ENCODE data around the gene S100P. TPM values are rescaled to one million over a fixed set of nuclear protein-coding genes. Genes with fewer than 3 reads are reported as not detected.
"Not testable (repeated sequence)": the region's sequence is repeated elsewhere in the genome, so short reads cannot be mapped to it uniquely, and the experiment has no call there.

Gene S100P
- total RNA-seq, 1 donor from 2014 or later: 34.1 TPM

GRCh38 chr4:6719611-6720179 lies 26.0 kb downstream of the S100P start:
- intact Hi-C loops (cut with micrococcal nuclease): loop anchor here (1.0 to 10.0 kb wide), 3 partner anchors 155 to 385 kb away; no protein-coding TSS in a partner anchor

GRCh38 chr4:6720202-6720699 lies 26.6 kb downstream of the S100P start:
- intact Hi-C loops (cut with micrococcal nuclease): loop anchor here (1.0 kb wide), 2 partner anchors 154 to 350 kb away; no protein-coding TSS in a partner anchor

DNA sequence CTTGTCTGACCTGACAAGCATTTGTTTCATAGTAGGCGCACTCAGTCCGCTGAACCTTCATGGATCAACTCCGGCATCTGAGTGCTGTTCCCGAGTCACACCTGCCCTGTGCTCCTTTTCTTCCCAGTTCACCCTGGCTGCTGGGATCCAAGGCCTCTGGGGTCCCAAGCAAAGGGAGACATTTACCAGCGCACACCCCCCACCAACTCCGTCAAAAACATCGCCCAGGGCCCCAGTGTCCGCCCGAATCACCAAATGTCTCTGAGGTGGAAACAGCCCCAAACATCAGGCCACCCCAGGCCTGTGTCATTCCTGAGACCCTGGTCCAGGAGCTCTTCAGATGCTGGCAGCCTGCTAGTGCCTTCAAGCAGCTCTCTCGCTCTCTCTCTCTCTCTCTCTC lies 27.4 kb downstream of the S100P start:
- intact Hi-C loops (cut with micrococcal nuclease): no loop called here

- intact Hi-C loops (cut with micrococcal nuclease): no loop called here
Observed at GRCh38 chr4:6722891-6723290, 29.2 kb downstream of the S100P start.

- intact Hi-C loops (cut with micrococcal nuclease): no loop called here
Observed at GRCh38 chr4:6723851-6724250, 30.2 kb downstream of the S100P start.

DNA sequence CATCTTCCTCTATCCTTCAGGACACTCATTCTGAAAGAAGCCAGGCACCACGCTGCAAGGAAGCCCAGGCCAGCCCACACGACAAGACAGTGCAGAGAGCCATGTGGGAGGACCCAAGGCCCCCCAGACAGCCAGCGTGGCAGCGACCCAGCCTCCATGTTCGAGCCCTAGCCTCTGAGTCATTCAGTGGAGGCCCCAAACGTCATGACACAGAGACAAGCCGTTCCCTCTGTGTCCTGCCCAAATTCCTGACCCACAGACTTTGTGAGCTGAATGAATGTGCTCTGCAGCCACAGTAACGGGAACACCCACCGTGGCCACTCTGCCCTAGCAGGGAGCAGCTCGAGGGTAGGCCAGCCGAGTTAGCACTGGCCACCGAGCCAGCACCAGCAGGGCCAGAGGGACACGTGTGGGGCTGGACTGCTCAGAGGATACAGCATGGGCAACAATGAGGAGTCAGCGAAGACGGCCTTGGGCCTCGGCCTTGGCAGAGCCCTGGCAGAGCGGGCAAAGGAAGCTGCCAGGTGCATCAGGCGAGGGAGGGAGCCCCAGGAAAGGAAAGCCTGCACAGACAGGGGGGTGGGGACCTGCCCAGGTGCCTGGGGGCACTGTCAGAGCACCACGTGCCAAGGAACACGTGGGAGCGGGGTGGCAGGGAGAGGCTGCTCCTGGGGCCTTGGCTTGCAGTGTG lies 30.9 kb downstream of the S100P start:
- intact Hi-C loops (cut with micrococcal nuclease): no loop called here

DNA sequence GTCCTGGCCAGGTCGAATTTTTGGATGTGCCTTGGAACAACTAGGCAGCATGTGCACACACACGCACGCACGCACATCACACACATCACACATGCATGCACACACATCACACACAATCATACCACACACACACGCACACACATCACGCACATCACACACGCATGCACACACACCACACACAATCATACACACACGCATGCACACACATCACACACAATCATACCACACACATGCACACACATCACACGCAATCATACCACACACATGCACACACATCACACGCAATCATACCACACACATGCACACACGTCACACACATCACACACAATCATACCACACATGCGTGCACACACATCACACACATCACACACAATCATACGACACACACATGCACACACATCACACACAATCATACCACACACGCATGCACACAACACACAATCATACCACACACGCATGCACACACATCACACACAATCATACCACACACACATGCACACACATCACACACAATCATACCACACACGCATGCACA lies 31.8 kb downstream of the S100P start:
- intact Hi-C loops (cut with micrococcal nuclease): not testable (repeated sequence)

DNA sequence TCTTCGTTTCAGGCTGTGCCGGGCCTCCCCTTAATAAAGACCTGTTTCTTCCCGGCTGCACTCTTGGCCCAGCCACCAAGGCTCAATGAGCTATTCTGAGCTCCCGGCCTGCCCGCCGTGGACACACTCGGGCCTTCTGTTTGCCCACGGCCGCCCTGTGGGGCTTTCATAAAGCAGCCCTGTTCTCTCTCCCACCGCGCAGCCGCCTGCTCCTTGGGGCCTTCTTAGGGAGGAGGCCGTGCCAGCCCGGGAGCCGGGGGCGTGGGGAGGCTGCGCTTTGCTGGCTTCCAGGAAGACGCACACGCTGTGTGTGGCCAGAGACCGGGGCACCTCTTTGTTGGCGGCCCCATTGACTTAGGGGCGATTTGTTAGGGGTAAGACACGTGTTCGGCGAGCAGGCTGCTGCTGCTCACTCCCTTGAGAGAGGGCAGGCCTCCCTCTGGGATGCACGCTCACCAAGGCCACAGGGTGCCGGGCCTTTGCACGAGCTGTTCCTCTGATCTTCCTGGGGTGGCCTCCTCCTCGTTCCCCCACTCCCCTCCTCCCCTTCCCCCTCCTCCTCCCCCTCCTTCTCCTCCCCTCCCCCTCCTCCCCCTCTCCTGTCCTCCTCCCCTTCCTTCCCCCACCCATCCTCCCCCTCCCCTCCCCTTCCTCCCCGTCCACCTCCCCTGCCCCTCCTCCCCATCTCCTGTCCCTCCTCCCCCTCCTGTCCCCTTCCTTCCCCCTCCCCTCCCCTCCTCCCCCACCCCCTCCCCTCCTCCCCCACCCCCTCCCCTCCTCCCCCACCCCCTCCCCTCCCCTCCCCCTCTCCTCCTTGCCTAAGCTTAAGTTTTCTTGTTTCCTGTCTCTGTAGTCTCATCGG lies 33.6 kb downstream of the S100P start:
- intact Hi-C loops (cut with micrococcal nuclease): no loop called here

- intact Hi-C loops (cut with micrococcal nuclease): no loop called here
Observed at GRCh38 chr4:6727943-6728250, 34.2 kb downstream of the S100P start.

DNA sequence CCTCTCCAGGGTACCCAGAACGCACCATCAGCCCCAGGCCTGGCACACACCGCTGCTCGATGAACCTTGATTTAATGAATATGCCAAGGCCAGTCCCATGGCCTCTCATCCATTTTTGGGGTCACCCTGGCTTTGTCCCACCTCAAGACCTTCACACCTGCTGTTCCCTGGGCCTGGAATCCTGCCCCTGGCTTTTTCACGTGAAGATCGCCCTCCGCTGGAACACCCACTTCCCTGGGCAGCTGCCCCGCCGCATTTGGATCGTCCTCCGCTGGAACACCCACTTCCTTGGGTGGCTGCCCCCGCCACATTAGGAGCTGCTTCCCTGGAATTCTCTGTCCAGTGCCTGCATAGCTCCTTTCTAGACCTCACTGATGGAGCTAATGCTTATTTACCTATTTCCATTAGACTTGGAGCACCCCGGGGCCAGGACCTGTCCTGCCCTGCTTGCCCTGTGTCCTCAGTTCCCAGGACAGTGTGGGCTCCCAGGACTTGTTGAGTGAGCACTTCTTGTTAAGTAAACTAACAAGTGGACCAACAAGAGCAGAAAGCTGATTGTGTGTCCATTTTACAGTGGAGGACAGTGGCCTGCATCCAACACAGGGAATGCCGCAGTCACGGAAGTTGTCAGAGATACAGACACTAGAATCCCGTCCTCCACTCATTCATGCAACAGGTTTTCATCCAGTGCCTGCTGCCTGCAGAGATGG lies 34.8 kb downstream of the S100P start:
- intact Hi-C loops (cut with micrococcal nuclease): no loop called here

DNA sequence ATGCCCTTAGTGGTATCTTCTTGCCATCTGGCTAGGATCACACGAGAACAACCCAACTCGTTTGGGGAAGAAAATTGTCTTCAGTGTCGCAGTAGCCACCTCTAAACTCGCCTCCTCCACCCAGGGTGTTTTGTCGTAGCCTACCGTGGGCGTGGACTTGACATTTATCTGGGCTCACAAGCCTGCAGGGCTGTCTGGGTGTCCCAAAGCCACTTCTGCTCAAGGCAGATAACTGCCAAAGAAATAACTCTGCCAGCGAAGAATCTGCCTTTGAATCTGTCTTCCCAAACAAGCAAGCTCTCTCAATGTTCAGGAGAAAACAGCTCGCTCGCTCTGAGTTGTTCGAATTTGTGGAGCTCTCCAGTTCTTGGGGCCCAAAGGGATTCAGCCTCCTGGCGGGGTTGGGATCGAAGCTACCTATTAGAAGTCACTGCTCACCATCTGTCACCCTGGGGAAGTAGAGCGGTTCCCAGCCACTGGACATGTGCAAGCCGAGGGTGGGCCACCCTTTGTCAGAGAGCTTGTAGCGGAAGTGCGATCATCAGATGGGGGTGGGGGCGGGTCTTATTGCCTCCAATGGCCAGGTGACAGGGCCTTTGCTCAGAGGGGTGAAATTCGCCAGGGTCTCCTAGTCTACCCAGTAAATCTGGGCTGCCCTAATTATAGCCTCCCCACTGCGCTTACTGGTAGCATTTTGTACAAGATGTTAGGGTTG lies 37.1 kb downstream of the S100P start:
- intact Hi-C loops (cut with micrococcal nuclease): no loop called here

DNA sequence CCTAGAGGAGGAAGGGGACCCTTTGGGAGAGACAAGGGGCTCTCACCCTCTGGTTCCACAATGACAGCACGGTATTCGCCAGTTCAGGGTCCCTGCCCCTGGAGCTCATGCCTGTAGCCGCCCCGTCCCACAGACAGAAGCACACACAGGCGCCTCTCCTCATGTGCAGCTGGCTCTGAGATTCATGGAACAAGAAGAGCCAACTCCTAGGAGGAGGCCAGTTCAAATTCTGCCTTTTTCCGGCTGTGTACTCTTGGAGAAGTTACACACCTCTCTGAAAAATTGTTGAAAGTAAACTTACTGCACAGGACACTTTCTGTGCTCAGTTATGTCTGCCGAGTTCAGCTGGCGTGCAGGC lies 37.6 kb downstream of the S100P start:
- intact Hi-C loops (cut with micrococcal nuclease): no loop called here

- intact Hi-C loops (cut with micrococcal nuclease): no loop called here
Observed at GRCh38 chr4:6731780-6732179, 38.1 kb downstream of the S100P start.

DNA sequence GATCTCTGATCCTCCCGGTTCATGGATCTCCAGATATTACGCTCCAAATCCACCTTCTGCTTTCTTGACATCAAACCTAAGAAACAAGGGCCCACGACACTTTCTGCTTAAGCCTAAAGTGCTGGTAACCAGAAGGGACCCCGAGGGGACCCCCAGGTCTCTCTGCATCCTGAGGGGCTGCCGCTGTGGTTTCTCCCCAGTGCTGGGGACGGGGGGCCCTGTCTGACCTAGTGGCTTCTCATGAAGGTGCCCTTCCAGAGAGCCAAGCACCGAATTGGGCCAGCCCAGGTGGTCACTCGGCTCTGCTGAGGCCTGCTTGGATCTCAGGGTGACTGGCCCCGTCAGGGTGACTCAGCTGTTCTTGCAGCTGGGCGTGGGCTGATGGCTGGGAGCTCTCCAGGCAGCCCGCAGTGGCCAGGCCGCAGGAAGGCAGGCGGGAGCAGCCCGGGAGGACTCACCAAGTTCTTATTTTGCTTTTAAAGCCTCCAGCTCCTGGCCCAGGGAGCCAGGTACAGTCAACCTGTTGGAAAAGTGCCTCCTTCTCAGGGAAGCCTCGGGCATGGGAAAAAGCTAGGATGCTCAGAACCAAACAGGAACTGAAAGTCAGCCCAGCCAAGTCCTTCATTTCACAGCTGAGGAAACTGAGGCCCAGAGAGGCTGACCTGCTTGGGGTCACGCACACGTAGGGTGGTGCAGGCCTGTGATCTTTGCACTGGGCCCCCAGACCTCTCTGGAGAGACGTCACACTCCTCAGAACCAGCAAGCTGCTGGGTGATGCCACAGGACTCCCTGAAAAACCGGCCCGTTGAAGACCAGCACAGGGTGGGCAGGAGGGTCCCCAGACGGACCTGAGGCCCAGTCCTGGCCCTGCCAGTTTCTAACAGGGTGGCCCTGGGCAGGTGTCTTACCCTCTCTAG lies 39.0 kb downstream of the S100P start:
- intact Hi-C loops (cut with micrococcal nuclease): no loop called here

DNA sequence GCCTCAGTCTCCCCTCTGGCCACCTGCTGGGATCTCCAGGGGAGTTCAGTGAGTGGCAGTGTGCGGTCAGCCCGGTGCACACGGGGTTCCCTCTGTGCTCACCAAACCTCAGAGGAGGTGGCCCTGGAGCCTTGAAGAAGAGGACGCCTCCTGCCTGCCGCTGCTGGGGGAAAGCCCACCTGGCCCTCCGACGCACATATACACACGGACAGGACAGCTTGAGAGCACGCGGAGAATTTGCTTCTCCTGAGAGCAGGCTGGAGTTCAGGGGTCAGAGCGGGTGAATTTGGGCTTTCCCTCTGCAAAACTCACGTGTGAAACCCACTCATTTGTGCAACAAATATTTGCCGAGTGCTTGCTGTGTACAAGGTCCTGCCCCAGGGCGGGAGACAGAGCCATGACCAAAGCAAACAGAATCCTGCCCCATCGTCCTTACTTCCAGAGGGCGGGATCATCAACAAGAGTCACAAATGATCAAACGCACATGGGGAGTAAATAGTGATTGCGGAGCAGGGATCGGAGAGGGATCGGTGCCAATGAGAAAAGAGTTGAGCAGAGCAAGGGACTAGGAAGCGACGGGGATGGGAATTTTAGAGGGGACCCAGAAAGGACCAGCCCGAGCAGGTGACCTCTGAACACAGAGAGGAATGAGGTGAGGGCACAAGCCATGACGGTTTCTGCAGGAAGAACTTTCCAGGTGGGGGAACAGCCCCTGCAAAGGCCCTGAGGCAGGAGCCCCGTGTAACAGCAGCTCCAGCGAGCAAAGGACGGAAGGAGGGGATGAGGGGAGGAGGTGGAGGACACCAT lies 39.9 kb downstream of the S100P start:
- intact Hi-C loops (cut with micrococcal nuclease): no loop called here

DNA sequence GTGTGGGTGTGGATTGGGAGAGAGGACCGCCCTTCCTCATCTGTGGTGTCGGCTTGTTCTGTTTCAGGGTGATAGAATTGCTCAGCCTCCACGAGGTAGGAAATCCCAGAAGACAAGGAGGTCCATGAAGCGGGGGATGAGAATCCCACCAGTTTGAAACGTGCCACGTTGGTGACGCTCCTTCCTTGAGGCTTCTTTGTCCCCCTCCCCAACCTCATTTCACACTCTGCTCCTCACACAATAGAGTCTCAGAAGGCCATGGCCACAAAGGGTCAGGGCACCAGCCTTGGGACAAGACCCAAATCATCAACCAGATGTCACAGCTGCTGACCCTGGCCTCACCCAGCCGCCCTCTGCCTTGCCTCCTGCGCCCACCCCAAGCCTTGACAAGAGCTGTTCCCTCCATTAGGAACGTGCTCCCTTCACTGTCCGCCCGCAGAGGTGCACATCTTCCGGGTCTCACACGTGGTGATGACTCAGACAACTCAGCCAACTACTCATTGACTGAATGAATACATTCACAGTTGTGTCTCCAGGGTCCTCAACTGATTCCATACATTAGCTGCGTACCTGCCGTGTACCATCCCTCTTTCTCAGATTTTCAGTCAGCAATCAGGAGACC lies 40.6 kb downstream of the S100P start:
- intact Hi-C loops (cut with micrococcal nuclease): no loop called here

DNA sequence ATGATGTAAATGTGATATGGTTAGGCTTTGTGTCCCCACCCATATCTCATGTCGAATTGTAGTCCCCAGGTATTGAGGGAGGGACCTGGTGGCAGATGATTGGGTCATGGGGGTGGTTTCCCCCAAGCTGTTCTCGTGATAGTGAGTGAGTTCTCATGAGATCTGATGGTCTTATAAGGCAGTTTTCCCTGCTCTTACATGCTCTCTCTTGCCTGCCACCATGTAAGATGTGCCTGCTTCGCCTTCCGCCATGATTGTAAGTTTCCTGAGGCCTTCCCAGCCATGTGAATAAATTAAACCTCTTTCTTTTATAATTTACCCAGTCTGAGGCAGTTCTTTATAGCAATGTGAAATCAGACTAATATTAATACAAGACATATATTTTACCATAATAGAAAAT lies 46.2 kb downstream of the S100P start:
- intact Hi-C loops (cut with micrococcal nuclease): no loop called here

DNA sequence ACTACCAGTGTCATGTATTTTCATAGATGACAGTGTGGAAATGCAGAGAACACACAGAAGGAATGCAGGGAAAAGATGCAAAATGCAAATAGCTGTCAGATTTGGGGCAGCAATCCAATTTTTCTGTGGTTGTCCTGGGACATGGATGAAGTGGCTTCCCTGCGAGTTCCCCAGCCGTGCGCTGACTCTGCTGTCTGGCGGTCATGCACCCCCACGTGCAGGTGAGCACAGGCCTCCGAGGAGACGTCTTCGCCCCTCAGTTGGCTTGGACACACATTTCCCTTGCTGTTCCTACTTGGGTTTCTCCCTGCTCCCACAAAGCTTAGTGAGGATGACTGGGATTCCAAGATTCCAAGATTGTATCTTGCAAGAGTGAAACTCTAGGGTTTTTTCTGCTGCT lies 46.7 kb downstream of the S100P start:
- intact Hi-C loops (cut with micrococcal nuclease): no loop called here
